PFSK-1 (cell line): ENCODE data around the gene LRBA.

Experiments used
- POLR2AphosphoS5 ChIP-seq: IDR thresholded peaks from 2 replicates; pipeline ENCODE4 v1.6.1; 2012; ENCODE audit warnings: low read depth, mild to moderate bottlenecking, control low read depth, low read length, moderate library complexity
- REST ChIP-seq, 2 experiments: IDR thresholded peaks; 2 replicates each; pipeline versions ENCODE4 v1.6.1 to v1.8.0; 2011 to 2012; ENCODE audit warnings: low read depth in 2 of 2, low read length in 2 of 2, control low read depth in 1 of 2, inconsistent platforms in 1 of 2, mild to moderate bottlenecking in 1 of 2, moderate library complexity in 1 of 2; ENCODE audit not compliant: insufficient read depth in 1 of 2
- TAF1 ChIP-seq: IDR thresholded peaks from 2 replicates; pipeline ENCODE4 v1.6.1; 2012; ENCODE audit warnings: low read length, control low read depth, borderline replicate concordance; ENCODE audit not compliant: insufficient read depth

GRCh38 chr4:150570862-150571261 is 444.2 kb downstream of the LRBA start:
- TF ChIP-seq TAF1: no peak
- TF ChIP-seq POLR2AphosphoS5: no peak
- TF ChIP-seq REST (IDR thresholded peaks at IDR 0.05; ENCODE audit: insufficient read depth in 1 of 2, low read depth in 2 of 2, low read length in 2 of 2): no peak
